Measurements from ENCODE around the gene RPS6KC1.
"Not testable (repeated sequence)": the region's sequence is repeated elsewhere in the genome, so short reads cannot be mapped to it uniquely, and the experiment has no call there.

Gene RPS6KC1, protein sequence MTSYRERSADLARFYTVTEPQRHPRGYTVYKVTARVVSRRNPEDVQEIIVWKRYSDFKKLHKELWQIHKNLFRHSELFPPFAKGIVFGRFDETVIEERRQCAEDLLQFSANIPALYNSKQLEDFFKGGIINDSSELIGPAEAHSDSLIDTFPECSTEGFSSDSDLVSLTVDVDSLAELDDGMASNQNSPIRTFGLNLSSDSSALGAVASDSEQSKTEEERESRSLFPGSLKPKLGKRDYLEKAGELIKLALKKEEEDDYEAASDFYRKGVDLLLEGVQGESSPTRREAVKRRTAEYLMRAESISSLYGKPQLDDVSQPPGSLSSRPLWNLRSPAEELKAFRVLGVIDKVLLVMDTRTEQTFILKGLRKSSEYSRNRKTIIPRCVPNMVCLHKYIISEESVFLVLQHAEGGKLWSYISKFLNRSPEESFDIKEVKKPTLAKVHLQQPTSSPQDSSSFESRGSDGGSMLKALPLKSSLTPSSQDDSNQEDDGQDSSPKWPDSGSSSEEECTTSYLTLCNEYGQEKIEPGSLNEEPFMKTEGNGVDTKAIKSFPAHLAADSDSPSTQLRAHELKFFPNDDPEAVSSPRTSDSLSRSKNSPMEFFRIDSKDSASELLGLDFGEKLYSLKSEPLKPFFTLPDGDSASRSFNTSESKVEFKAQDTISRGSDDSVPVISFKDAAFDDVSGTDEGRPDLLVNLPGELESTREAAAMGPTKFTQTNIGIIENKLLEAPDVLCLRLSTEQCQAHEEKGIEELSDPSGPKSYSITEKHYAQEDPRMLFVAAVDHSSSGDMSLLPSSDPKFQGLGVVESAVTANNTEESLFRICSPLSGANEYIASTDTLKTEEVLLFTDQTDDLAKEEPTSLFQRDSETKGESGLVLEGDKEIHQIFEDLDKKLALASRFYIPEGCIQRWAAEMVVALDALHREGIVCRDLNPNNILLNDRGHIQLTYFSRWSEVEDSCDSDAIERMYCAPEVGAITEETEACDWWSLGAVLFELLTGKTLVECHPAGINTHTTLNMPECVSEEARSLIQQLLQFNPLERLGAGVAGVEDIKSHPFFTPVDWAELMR

DNA sequence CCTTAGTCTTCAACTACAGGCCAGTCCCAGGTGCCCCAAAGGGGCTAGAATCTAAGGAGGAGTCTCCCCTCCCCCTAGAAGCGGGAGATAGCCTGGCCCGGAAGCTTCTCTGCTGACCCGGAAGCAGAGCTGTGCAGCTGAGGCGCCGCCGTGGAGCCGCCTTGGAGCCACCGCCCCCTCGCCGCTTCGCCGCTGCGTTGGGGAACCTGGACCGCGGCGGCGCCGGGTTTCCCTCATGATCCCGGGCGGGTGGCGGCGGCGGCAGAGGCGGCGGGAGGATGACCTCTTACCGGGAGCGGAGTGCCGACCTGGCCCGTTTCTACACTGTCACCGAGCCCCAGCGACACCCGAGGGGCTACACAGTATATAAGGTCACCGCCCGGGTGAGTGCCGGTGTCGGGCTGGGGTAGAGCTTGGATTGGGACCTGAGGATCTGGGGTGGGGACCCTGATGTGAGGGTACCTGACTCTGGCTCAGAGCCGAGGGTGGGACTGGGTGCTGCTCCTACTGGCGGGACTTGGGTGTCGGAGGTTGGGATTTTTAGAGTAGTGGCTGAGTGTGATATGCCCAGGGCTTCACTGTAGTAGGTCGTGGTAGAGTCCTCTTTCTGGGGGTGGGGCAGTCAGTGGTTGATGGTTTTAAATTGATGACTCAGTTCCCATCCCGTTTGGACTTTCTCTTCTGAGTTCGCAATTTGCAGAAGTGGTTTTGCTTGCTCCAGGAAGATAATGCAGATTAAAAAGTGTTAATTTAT is at the start of gene RPS6KC1:
RPS6KC1 (plus strand) TSS at position 115 of the 754 bp plus-strand sequence; CDS start at position 279, 164 bp downstream.
- FAIRE-seq: no peak

DNA sequence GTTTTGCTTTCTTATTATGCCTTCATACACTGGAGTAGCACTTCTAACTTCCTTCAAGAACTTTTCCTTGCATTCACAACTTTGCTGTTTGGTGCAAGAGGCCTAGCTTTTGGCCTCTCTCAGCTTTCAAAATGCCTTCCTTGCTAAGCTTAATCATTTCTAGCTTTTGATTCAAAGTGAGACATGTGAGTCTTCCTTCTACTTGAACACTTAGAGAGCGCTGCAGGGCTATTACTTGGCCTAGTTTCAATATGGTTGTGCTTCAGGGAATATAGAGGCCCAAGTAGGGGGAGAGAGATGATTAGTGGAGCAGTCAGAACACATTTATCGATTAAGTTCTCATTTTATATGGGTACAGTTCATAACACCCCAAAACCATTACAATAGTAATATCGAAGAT is 47.8 kb upstream of the RPS6KC1 start:
- FAIRE-seq: no peak

DNA sequence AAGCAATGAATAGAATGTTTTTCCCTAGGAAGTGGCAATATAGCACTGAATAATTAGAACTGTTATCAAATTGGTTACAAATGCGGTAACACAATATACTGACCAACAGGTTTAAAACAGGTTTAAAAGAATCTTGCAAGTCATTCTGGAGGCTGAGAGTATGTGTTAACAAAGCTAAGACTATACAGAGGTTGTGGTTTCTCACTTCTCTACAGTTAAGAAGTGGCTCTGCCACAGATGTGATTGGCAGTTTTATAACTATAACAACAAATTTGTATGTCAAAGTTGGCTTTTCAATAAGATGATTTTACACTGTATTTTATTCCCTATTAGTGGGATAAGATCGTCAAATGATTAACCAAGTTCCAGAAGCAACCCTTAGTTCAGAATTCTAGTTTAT is 42.5 kb upstream of the RPS6KC1 start:
- no peak for FAIRE-seq

DNA sequence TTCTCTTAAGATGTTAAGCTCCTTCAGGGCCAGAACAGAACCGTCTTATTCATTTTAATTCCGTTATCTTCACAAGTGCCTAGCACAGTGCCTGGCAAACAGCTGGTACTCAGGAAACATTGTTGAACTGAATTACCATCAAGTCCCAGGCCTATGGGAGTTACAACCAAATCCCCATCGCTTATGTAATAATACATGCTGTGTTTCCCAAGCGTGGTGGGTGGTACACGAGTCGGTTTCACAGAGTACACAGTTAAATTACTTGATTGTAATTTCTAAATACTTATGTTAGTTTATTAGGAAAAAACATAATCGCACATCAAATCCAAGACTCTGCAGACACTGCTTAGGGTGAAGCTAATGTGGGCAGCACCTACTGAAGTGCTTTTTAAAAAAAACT is 36.4 kb upstream of the RPS6KC1 start:
- no peak for FAIRE-seq

DNA sequence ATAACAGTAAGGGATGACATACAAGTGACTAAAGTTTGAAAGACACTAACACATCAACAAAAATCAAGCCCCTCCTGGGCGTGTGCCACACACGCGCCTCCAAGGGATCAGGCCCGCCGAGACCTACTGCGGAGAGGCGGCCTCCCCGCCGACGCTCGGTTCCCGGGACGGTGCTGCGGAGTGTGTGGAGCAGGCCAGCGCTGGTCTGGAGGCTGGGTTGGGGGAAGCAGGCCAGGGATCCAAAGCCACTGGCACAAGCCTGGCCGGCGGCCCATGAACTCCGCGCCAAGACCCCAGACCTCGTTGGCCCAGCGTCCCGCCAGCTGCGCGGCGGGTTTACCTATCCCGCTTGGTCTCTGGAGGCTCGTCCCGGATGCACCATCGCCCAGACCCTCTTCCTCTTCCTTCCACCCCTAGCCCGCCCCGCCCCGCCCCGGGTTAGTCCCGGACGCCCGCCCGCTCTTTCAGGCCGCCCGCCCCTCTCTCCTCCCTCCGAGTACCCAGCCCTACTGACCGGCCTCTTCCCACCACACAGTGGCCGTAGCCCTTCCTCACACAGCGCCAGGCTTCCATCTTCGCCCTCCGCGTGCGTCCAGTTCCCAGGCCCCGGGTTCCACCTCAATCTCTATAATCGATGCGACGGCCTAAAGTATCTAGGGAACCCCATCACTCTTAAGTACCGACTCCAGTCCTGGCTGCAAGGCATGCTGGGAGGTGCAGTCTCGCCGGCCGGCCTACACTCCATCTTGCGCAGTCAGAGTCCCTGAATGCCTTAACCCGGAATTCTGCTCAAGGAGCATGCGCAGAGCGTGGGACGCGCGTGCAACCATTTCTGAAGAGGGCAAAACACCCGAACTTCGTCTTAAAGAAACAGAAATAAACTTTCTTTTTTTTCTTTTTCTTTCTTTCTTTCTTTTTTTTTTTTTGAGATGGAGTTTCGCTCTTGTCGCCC is 35.7 kb upstream of the RPS6KC1 start, which contains the start of gene ANGEL2:
ANGEL2 (minus strand) TSS at position 769 of the 952 bp plus-strand sequence; CDS start at position 573, 196 bp downstream.
- FAIRE-seq: peak; percentile 92

DNA sequence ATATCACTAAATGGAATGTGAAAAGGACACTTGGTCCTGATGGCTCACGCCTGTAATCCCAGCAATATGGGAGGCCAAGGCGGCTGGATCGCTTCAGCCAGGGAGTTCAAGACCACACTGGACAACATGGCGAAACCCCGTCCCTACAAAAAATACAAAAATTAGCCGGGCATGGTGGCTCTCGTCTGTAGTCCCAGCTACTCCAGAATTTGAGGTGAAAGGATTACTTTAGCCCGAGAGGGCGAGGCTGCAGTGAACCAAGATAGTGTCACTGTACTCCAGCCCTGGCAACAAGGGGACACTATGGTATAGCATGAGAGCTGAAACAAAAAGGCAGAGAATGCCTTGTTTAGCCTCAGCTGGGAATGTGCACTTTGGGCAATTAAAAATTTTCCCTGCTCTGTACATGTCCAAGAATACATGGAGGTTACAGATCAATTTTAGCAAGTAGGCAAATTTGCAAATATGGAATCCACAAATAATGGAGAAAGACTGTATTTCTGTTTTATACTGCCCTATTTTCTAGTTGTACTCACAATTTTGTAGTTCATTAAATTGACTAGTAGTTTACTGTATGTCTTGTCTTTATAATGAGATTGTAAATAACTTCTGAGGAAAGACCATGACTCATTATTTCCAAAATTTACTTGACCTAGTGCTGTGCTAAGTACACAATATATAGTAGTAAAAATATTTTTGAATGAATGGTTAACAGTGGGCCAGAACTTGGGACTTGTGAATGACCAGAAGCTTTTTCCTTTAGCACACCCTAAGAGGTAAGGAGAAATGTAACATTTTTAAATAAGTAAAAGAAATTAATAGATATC is 33.4 kb upstream of the RPS6KC1 start:
- FAIRE-seq: no peak

DNA sequence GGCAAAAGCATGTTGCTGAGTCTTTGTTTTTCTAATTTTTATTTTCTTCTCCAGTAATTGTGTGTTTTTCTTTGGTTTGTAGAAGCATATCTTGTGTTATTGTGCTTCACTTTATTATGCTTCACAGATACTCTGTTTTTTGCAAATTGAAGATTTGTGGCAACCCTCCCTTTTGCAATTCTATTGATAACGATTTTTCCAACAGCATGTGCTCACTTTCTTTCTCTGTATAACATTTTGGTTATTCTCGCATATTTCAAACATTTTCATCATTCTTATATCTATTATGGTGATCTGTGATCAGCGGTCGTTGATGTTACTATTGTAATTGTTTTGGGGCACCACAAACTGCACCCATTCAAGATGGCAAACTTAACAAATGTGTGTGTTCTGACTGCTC is 31.6 kb upstream of the RPS6KC1 start:
- no peak for FAIRE-seq

DNA sequence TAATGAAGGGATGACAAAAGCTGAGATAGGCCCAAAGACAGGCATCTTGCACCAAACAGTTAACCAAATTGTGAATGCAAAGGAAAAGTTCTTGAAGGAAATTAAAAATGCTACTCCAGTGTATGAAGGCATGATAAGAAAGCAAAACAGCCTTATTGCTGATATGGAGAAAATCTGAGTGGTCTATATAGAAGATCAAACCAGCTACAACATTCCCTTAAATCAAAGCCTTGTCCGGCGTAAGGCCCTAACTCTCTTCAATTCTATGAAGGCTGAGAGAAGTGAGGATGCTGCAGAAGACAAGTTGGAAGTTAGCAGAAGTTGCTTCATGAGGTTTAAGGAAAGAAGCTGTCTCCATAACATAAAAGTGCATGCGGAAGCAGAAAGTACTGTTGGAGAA is 31.0 kb upstream of the RPS6KC1 start:
- FAIRE-seq: no peak

DNA sequence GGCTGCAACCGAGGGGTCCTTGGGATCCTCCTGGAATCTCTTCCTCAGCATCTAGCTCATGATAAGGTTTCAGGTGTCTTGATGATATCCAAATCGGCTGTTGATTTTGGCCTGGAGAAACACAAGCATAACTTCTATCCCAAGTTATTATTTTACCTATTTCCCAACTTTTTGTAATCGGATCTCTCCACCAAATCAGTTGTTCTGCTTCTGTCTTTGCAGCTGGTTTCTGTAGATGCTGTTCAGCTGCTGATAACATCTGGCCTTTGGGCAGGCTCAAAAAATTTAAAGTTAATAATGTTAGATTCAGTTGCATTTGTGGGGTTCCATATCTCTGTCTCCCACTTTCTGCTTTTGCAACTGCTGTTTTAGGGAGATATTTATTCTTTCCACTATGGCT is 24.0 kb upstream of the RPS6KC1 start:
- not testable (repeated sequence) for FAIRE-seq

DNA sequence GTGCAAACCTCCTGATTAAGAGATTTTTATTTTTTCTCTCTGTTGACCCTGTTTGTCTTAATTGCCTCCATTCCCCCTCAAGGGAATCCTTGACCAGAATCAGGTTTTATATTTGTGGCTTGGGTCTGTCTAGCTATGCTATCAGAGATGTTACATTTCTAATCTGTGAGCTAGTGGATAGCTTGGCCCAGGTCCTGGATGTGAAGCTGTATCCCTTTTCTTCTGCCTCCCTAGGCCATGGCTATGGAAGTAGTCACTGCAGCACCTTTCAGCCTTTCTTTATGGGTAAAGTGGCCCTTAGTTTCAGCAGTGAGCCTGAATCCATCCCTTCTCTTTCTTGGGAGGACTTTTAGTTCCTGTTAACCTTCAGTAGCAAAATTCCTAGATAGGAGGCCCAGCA is 18.4 kb upstream of the RPS6KC1 start:
- no peak for FAIRE-seq

DNA sequence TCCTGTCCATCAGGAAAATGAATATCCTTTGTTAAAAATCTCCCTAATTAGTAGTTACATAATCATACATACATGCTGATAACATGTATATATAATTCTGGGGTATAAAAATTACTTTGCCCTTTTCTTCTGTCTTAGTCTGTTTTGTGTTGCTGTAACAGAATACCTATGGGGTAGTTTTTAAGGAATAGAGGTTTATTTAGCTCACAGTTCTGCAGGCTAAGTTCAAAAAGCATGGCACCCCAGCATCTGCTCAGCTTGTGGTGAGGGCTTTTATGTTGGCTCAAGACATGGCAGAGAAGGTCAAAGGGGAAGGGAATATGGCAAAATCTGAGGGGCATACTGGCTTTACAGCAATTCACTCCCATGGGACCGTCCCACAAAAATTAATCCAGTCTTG is 16.3 kb upstream of the RPS6KC1 start:
- FAIRE-seq: no peak

DNA sequence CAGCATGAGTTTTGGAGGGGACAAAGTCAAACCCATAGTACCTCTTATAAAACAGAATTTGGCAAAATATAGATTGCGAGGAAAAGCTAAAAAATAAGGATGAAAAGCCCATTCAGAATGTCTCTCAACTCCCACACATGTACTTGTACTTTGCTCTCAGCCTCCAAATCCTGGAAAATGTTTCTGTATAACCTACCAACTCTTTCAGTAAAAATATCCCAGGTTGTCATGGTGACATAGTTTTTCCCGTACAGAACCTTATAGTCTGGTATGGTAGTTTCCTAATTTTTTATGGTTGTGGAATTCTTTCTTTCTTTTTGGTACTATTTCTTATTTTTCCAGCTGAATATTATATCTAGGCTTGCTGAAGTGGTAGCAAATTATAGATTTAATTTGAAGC is 15.5 kb upstream of the RPS6KC1 start:
- no peak for FAIRE-seq

DNA sequence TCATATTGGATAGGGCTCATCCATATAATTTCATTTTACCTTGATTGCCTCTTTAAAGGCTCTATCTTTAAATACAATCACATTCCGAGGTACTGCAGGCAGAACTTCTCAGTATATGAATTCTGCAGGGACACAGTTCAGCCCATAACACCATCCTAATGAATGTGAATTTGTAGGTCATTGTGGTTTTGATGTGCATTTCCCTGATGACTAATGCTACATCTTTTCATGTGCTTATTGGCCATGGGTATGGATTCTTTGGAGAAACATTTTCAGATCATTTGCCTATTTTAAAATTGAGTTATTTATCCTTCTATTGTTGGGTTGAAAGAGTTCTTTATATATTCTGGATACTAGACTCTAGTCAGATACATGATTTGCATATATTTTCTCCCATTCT is 9.6 kb upstream of the RPS6KC1 start:
- FAIRE-seq: no peak

DNA sequence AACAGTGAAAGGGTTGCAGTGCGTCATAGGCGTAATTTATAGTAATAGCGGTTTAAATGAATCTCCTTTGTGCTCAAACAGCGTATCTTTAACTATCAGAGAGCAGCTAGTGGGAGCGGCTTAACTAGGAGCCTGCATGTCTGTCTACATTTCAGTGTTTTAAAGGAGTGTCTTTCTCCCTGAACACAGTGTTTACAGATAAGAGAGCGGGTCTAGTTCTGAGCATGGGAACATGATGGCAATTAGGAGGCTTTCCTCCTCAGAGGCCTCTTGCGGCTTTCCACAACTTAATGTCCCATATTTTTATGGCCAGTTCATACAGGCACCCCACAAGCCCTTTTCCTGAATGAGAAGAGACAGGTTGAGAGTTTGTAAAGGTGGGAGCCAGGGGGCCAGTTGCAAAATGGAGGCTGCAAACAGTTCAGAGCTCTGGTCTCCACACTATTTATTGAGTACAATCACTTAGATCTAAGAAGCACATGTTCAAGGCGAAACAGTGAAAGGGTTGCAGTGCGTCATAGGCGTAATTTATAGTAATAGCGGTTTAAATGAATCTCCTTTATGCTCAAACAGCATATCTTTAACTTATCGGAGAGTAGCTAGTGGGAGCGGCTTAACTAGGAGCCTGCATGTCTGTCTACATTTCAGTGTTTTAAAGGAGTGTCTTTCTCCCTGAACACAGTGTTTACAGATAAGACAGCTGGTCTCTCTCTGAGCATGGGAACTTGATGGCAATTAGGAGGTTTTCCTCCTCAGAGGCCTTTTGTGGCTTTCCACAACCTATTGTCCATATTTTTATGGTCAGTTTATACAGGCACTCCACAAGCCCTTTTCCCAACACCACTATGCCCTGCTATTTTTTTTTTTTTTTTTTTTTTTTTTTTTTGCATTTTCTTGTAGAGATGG is 5.5 kb upstream of the RPS6KC1 start:
- not testable (repeated sequence) for FAIRE-seq

DNA sequence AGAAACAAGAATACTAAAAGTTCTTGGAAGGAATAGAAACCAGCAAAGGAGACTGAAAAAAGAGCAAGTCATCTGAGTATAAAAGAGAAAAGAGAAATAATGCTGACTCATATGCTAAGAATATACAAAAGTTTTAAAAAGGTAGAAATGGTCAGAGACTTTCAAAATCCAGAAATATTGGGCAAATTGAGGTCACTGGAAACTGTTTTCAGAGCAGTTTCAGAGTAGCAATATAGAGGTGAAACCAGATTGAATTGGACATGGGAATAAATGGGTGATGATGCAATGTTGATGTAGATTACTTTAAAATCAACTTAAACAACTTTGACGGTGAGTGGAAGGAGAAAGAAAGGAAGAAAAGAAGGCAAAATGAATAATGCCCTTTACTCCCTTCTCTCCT is 1.8 kb upstream of the RPS6KC1 start:
- no peak for FAIRE-seq

DNA sequence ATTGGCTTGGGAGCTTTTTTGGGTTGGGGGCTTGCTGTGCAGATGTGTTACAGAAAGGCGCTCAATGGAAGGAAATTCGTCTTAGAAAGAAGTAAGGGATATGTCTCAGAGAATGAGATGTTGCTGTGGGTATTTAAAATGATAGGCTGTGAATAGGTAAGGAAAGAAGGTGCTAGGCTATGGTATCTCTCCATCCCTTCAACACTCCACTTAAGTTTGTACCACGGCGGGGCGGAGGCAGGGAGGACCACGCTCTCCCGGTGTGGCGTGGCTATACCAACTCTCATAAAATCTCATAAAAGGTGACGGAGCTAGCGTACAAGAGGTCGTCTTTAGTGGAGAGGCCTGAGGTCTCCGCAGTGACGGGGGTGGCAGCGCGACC is 305 bp upstream of the RPS6KC1 start:
- FAIRE-seq: no peak

DNA sequence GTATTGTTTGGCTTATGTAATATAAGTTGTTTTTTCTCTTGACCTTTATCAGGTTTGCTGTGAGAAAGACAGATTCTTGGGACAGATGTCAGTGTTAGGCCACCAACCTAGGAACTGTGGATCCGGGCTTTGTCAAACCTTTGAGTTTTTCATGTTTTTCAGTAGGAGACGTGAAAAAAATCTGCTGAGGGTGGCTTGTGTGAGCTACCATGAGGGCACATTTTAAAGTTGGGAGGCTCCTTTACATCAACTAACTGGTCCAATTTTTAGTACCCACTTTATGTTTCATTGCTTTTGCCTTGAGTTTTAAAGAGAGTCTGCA is 801 bp downstream of the RPS6KC1 start:
- no peak for FAIRE-seq

DNA sequence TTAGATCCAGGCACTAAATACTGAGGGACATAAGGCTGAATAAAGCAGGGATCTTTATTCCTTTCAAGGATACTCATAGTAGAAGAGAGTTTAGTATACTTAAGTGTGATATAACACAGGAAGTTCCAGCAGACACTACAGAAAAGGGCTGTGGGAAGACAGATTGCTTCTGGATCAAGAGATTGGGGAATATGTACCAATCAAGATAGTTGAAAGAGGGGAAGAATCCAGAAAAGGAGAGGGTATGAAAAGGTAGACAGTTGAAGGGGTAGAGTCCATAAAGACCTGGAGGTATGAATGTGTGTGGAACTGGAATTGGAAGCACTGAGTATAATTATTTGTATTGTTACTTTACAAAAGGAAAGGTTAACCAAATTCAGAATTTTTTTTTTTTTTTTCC is 2.4 kb downstream of the RPS6KC1 start:
- FAIRE-seq: no peak

DNA sequence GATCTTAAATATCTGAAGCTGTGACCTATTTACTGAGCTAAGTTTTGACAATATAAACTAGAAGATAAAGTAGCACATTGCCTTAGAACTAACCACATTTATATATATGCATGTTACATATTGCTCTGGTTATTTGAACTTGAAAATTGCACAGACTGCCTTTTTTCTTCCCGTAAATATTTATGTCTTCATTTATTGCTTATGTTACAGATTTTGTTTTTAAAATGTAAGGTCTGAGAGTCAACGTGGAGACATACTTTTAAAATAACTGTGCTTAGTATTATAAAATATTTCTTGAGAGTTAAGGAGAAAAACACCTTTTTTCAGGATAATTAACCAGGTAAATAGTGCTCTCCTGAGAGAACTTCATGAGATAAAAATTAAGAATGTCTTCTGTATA is 3.1 kb downstream of the RPS6KC1 start:
- FAIRE-seq: no peak
